SU-DHL-6 (cell line): ENCODE measurements around the gene TTC39C.

Experiments
- H2AFZ ChIP-seq: fragments of 200-600 bp; sonication (generic); 2 replicates; pipeline ENCODE4 v1.6.1; 2014; ENCODE audit warnings: low read depth, mild to moderate bottlenecking, moderate library complexity, mixed read lengths, antibody characterized with exemption, low read length; ENCODE audit not compliant: severe bottlenecking
- H3F3A ChIP-seq: fragments of 200-600 bp; shearing (Covaris generic); 2 replicates; pipeline ENCODE4 v1.6.0; 2016; ENCODE audit warnings: antibody characterized with exemption, mild to moderate bottlenecking; ENCODE audit not compliant: insufficient read depth
- H3K27ac ChIP-seq: fragments of 200-600 bp; sonication (generic); 2 replicates; pipeline ENCODE4 v1.5.1; 2016; ENCODE audit warnings: low read depth, mild to moderate bottlenecking, low read length, moderate library complexity, mixed read lengths
- H3K27me3 ChIP-seq: fragments of 200-600 bp; sonication (generic), shearing (Covaris generic); 2 replicates; pipeline ENCODE4 v1.6.0; 2014; ENCODE audit warnings: mild to moderate bottlenecking, low read length
- H3K36me3 ChIP-seq: fragments of 200-600 bp; sonication (generic); 2 replicates; pipeline ENCODE4 v1.6.1; 2014; ENCODE audit warnings: mild to moderate bottlenecking, low read length, mixed read lengths
- H3K4me2 ChIP-seq: fragments of 300-600, 200-600 bp; shearing (Covaris generic), sonication (generic); 2 replicates; pipeline ENCODE4 v1.6.0; 2014; ENCODE audit warnings: low read length, low read depth, mild to moderate bottlenecking; ENCODE audit not compliant: poor library complexity, severe bottlenecking
- H3K4me3 ChIP-seq: fragments of 200-600 bp; sonication (generic); 2 replicates; pipeline ENCODE4 v1.5.1; 2014; ENCODE audit warnings: antibody characterized with exemption, low read length, mild to moderate bottlenecking, mixed read lengths; ENCODE audit not compliant: insufficient read depth, poor library complexity, severe bottlenecking
- H3K79me2 ChIP-seq: fragments of 200-600 bp; sonication (generic); 2 replicates; pipeline ENCODE4 v1.6.1; 2014; ENCODE audit warnings: mild to moderate bottlenecking, low read length, moderate library complexity; ENCODE audit not compliant: insufficient read depth
- H3K9ac ChIP-seq: fragments of 200-600 bp; sonication (generic); 2 replicates; pipeline ENCODE4 v1.7.0; 2014; ENCODE audit warnings: mild to moderate bottlenecking, low read length
- H3K9me2 ChIP-seq: fragments of 200-600 bp; sonication (generic); replicated peaks from 2 replicates; pipeline ENCODE4 v1.6.1; 2014; ENCODE audit warnings: low read length; ENCODE audit not compliant: insufficient read depth
- H3K9me3 ChIP-seq: fragments of 200-600 bp; sonication (generic); 2 replicates; pipeline ENCODE4 v1.6.1; 2014; ENCODE audit warnings: low read length, mixed read lengths; ENCODE audit not compliant: insufficient read depth
- H4K20me1 ChIP-seq: fragments of 200-600 bp; sonication (generic); 2 replicates; pipeline ENCODE4 v1.6.1; 2014; ENCODE audit warnings: low read depth, mild to moderate bottlenecking, antibody characterized with exemption, low read length, moderate library complexity, mixed read lengths
- EZH2phosphoT487 ChIP-seq: fragments of 200-600 bp; sonication (generic), shearing (Covaris generic); conservative IDR thresholded peaks from 2 replicates; pipeline ENCODE4 v1.6.1; 2018; ENCODE audit warnings: mild to moderate bottlenecking, antibody characterized with exemption, low read length, moderate library complexity, mixed read lengths
- TF ChIP-seq, protein P1 (sequence below): fragments of 200-600 bp; sonication (generic); IDR thresholded peaks from one replicate; pipeline ENCODE4 v1.5.1; 2017; ENCODE audit warnings: antibody characterized with exemption, mild to moderate bottlenecking, low read length, moderate library complexity; ENCODE audit not compliant: insufficient read depth, poor library complexity, severe bottlenecking

TTC39C gene

DNA sequence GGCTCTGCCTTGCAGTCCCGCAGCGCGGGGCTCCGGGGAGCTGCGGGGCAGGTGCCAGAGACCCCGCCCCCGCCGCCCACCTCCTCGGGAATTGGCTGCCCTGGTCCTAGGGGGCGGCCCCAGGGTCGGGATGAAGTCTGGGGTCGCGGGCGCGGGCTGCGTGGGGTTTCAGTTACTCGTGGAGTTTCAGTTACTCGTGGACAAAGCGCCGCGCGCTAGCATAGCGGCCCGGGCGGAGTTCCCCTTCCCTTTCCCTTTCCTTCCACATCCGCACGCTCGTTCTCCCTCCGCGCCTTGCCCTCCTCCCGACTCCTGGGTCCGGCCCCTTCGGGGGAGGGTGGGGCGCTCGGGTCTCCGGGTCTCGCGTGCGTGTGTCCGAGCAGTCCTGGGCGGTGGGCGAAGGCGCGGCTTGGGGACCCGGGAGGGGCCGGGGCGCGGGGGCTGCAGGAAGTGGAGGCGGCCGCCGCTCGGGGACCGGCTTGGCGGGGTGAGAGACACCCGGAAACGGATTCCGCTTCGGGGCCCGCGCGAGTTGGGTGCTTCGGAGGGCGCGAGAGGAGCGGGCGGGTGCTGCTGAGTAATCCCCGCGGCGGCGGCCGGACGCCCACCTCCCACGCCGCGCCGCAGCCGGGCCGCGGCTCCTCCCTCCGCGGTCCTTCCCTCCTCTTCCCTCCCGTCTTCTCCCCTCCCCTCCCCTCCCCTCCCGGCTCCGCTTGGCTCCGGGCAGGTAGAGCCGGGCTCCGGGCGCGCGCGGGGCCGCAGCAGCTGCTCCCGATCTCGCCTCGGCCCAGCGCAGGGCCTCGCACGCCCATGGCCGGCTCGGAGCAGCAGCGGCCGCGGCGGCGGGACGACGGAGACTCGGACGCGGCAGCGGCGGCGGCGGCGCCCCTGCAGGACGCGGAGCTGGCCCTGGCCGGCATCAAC, at the start of gene TTC39C:
Gene TTC39C, plus strand, starts transcription at position 693 of the 924 bp plus-strand sequence. Its CDS starts 118 bp downstream, at position 811.
- Histone ChIP-seq H3K27ac (no peak within 1 kb of the TSS), H3K27me3 (no peaks in the 10 kb centered on the region), H3K9me2 (no peaks in the 10 kb centered on the region), H4K20me1 (peaks cover 10% of the 10 kb centered on the region; the same call in 1 of the 2 replicates), H3K9me3 (no peaks in the 10 kb centered on the region), H2AFZ (peak within 1 kb of the TSS; percentile 88), H3F3A (peaks cover 29% of the 10 kb centered on the region), H3K36me3 (no peaks in the 10 kb centered on the region), H3K4me2 (peak within 1 kb of the TSS; percentile 71), H3K4me3 (peak within 1 kb of the TSS; percentile 65), H3K79me2 (no peaks in the 10 kb centered on the region), H3K9ac (peak within 1 kb of the TSS; percentile 58)
- TF ChIP-seq EZH2phosphoT487 = no peak
- TF ChIP-seq, protein P1, sequence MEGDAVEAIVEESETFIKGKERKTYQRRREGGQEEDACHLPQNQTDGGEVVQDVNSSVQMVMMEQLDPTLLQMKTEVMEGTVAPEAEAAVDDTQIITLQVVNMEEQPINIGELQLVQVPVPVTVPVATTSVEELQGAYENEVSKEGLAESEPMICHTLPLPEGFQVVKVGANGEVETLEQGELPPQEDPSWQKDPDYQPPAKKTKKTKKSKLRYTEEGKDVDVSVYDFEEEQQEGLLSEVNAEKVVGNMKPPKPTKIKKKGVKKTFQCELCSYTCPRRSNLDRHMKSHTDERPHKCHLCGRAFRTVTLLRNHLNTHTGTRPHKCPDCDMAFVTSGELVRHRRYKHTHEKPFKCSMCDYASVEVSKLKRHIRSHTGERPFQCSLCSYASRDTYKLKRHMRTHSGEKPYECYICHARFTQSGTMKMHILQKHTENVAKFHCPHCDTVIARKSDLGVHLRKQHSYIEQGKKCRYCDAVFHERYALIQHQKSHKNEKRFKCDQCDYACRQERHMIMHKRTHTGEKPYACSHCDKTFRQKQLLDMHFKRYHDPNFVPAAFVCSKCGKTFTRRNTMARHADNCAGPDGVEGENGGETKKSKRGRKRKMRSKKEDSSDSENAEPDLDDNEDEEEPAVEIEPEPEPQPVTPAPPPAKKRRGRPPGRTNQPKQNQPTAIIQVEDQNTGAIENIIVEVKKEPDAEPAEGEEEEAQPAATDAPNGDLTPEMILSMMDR = no peak

GRCh38 chr18:23966909-23967308, 47.6 kb upstream of the TTC39C start:
- Histone ChIP-seq H3K79me2 (no peaks in the 10 kb centered on the region), H3K4me3 (no peak overlapping the region), H3K4me2 (no peak overlapping the region), H3K36me3 (no peaks in the 10 kb centered on the region), H3K9ac (no peak overlapping the region), H3F3A (no peaks in the 10 kb centered on the region), H4K20me1 (no peaks in the 10 kb centered on the region), H3K9me2 (no peaks in the 10 kb centered on the region), H3K27ac (no peak overlapping the region), H3K9me3 (no peaks in the 10 kb centered on the region), H3K27me3 (no peaks in the 10 kb centered on the region), H2AFZ (no peak overlapping the region)
- TF ChIP-seq EZH2phosphoT487 = no peak
- TF ChIP-seq, protein P1 = no peak

GRCh38 chr18:23967321-23968089, 47.0 kb upstream of the TTC39C start:
- Histone ChIP-seq H3K79me2 (no peaks in the 10 kb centered on the region), H3K27ac (no peak overlapping the region), H3K9me3 (no peaks in the 10 kb centered on the region), H3K9me2 (no peaks in the 10 kb centered on the region), H3K4me2 (no peak overlapping the region), H3K9ac (no peak overlapping the region), H4K20me1 (no peaks in the 10 kb centered on the region), H3F3A (no peaks in the 10 kb centered on the region), H3K36me3 (no peaks in the 10 kb centered on the region), H2AFZ (no peak overlapping the region), H3K4me3 (no peak overlapping the region), H3K27me3 (no peaks in the 10 kb centered on the region)
- TF ChIP-seq, protein P1 = no peak
- no peak for TF ChIP-seq EZH2phosphoT487
